GM19324 (cell line): ENCODE measurements around the gene RPL22L1.
"Not testable (repeated sequence)": the region's sequence is repeated elsewhere in the genome, so short reads cannot be mapped to it uniquely, and the experiment has no call there.

Experiments
- ATAC-seq: cut with Tn5 transposase; IDR thresholded peaks from one replicate; pipeline ENCODE4 v1.9.1; 2021; ENCODE audit warnings: mild to moderate bottlenecking, moderate library complexity; ENCODE audit not compliant: unreplicated experiment, low FRiP score

RPL22L1 gene

GRCh38 chr3:170884109-170884930, 14.3 kb upstream of the RPL22L1 start:
- ATAC-seq = not testable (repeated sequence)

GRCh38 chr3:170878688-170879087, 8.7 kb upstream of the RPL22L1 start:
- ATAC-seq = not testable (repeated sequence)

DNA sequence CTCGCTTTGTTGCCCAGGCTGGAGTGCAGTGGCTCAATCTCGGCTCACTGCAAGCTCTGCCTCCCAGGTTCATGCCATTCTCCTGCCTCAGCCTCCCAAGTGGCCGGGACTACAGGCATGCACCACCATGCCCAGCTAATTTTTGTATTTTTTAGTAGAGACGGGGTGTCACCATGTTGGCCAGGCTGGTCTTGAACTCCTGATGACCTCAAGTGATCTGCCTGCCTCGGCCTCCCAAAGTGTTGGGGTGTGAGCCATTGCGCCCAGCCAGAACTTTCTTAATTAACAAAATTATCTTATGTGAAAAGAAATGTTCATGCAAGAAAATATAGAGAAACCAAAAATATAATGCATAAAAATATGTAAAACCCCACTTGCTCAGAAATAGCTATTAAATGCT, 7.3 kb upstream of the RPL22L1 start:
- not testable (repeated sequence) for ATAC-seq

DNA sequence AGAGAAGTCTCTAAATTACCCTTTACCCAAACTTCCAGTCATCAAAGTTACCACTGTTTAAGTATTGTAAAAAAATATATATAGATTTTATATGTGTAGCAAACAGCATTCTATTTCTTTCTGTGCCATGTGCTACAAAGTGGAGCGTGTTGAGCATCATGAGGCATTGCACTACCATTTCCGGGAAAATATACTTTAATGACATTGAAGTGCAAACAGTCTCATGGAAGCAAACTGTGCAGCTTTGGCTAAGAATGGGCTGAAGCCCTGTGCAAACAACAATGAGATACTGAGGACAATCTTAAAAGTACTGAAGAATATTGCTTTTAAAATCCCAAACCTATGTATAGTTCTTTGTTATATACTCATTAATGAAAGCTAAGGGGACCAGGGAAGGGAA, 6.5 kb upstream of the RPL22L1 start:
- no peak for ATAC-seq

GRCh38 chr3:170869239-170869590, 780 bp downstream of the RPL22L1 start:
- no peak for ATAC-seq

DNA sequence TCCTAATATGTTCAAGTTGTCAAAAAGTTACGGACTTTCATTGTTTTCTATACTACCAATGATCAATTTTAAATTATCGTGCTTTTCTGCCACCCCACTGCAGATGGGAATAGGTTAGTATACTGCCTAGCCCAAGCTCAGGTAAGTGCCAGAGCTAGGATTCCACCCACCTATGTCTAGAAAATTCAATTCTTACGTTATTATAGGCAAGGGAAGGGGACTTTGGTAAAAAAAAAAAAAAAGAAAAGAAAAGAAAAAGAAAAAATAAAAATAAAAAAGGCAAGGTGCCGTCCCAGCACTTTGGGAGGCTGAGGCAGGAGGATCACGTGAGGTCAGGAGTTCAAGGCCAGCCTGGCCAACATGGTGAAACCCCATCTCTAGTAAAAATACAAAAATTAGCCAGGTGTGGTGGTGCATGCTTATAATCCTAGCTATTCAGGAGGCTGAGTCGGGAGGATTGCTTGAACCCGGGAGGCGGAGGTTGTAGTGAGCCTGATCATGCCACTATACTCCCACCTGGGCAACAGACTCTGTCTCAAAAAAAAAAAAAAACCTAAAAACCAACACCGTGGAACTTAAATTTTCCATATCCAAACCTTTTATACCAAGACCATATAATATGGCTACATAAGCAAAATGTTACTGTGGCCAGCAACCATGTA, 1.3 kb downstream of the RPL22L1 start:
- no peak for ATAC-seq

- no peak for ATAC-seq
These were observed 2.7 kb downstream of the RPL22L1 start for GRCh38 chr3:170867143-170867937.

- ATAC-seq = no peak
These were observed 3.5 kb downstream of the RPL22L1 start for GRCh38 chr3:170866499-170866898.

DNA sequence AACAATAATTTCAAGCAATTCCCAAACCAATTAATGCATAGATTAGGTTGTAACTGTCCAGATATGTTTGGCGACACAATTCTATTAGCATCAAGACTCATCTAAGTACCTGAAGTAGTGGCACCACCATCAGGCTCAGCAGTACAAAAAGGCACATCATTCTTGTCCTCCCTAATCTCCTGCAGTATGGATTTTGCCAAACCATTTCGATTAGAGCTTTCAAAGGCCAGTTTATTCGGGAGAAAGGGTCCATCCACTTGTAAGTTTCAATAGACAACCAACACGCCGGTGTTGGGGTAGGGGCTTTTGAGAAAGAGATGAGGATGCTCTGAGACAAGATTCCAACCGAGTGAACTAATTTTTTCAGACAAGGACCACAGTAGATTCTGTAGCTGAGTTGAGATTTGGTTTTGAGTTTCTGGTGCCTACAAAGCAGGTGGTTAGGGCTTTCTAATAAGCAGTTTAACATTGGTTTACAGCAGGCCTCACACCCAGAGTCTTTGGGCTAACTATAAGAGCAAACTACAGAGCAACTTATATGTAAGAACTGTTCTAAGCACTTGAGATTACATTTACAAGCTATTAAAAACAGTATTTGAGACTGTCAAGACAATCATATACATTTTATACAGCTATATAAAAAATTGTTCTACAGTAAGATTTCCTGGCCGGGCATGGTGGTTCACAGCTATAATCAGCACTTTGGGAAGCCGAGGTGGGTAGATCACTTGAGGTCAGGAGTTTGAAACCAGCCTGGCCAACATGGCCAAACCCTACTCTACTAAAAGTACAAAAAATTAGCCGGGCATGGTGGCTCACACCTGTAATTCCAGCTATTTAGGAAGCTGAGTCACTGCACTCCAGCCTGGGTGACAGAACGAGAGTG, 4.5 kb downstream of the RPL22L1 start:
- no peak for ATAC-seq

GRCh38 chr3:170864525-170865208, 5.3 kb downstream of the RPL22L1 start:
- ATAC-seq = no peak

GRCh38 chr3:170863816-170864215, 6.2 kb downstream of the RPL22L1 start:
- no peak for ATAC-seq

GRCh38 chr3:170862618-170863374, 7.2 kb downstream of the RPL22L1 start:
- no peak for ATAC-seq

DNA sequence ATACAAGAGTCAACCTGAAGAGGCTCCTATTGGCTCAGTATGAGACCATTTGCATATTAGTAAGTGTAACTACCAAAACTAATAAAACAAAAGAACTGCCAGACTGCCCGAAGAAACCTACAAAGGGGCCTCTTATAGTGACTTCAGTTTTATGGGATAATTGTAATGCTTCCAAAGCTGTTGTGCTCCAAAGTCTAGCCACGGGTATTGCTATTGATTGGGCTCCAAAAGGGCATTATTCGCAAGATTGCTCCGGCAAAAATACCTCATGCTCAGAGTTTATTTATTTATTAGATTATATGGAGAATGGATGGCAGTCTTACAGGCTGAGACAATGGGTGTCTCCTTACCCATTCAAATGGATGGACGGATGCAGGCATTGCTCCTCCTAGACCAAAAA, 11.4 kb downstream of the RPL22L1 start:
- no peak for ATAC-seq

DNA sequence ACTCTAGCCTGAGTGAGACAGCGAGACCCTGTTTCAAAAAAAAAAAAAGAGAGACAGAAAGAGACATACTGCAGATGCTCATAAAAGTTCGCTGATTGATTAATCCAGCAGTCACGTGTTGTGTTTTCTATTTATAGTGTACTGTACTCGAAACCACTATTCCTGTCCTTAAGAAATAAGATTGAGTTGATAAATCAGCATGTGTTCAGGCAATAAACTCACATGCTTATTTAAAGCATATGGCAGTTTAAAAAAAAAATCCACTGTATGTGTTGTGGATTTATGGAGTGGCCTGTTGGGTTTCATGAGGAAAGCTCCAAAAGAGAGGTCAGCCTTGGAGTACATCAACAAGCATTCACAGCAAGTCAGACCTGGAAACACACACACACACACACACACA, 17.7 kb downstream of the RPL22L1 start:
- no peak for ATAC-seq

GRCh38 chr3:170848292-170848917, 21.6 kb downstream of the RPL22L1 start:
- no peak for ATAC-seq

- no peak for ATAC-seq
These were observed 25.6 kb downstream of the RPL22L1 start for GRCh38 chr3:170844377-170844776.

GRCh38 chr3:170840291-170840859, 29.6 kb downstream of the RPL22L1 start:
- no peak for ATAC-seq

GRCh38 chr3:170839518-170840100, 30.4 kb downstream of the RPL22L1 start:
- ATAC-seq = no peak
